Stimulated activated CD4-positive, alpha-beta T cell treated with anti-CD3 and anti-CD28 coated beads, Interleukin-2, amount 100 ng/mL, for 48 hours (primary cell): ENCODE data around the gene C19orf53.

ENCODE experiments used
- DNase-seq, 2 donors: peaks; one replicate each; pipeline ENCODE4 v3.0.0-alpha.2; 2020

Gene C19orf53

GRCh38 chr19:13827656-13828055 is 53.4 kb downstream of the C19orf53 start:
- no peak for DNase-seq
